Astrocyte of the cerebellum (primary cell): ENCODE data around the gene OR2M5.

Experiments
- DNase-seq: peaks from one replicate; pipeline ENCODE4 v3.0.0-alpha.2; 2011; ENCODE audit warnings: low read depth
- H3K4me3 ChIP-seq: 2 replicates; pipeline ENCODE4 v1.5.1; 2011; ENCODE audit warnings: mild to moderate bottlenecking, low read depth, low read length, moderate library complexity
- in situ Hi-C: cut with HindIII; loops from 2 replicates; pipeline ENCODE4 v1.10.0; 2017; ENCODE audit warnings: low sequenced_read_pairs
- TF ChIP-seq, protein P1 (sequence below): IDR thresholded peaks from 2 replicates; pipeline ENCODE4 v1.5.1; 2012; ENCODE audit warnings: low read length, low read depth, moderate library complexity, mild to moderate bottlenecking; ENCODE audit errors: missing control alignments

OR2M5 gene, protein sequence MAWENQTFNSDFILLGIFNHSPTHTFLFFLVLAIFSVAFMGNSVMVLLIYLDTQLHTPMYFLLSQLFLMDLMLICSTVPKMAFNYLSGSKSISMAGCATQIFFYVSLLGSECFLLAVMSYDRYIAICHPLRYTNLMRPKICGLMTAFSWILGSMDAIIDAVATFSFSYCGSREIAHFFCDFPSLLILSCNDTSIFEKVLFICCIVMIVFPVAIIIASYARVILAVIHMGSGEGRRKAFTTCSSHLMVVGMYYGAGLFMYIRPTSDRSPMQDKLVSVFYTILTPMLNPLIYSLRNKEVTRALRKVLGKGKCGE

DNA sequence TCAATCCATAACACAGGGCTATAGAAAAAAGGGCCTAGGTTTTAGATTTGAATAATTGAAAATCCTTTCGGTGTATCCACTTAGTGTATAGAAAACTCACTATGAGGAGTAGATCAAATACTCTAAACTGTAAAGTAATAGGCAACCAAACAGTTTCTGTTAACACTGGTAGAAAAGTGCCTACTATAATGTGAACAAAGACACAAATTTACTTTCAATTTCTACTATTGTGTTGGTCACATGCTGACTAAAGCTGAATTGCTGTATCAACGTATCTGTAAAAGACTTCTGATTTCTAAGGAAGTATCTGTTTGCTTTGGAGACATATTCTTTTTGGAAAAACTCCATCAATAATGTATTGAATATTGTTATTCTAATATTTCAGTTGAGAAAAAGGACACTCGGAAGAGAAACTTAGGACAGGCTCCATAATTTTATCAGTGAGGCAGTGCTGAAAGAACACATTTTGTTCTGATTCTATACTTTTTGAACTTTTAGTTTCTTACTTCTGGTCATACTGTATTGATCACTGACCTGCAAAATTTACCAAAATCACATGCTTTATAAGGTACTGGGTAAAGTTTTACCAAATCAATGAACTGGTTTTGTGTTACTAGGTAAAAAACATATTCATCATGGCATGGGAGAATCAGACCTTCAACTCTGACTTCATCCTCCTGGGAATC lies at the start of gene OR2M5:
OR2M5 (plus strand) TSS at position 636 of the 686 bp plus-strand sequence; CDS start at position 636, 0 bp downstream.
- TF ChIP-seq, protein P1, sequence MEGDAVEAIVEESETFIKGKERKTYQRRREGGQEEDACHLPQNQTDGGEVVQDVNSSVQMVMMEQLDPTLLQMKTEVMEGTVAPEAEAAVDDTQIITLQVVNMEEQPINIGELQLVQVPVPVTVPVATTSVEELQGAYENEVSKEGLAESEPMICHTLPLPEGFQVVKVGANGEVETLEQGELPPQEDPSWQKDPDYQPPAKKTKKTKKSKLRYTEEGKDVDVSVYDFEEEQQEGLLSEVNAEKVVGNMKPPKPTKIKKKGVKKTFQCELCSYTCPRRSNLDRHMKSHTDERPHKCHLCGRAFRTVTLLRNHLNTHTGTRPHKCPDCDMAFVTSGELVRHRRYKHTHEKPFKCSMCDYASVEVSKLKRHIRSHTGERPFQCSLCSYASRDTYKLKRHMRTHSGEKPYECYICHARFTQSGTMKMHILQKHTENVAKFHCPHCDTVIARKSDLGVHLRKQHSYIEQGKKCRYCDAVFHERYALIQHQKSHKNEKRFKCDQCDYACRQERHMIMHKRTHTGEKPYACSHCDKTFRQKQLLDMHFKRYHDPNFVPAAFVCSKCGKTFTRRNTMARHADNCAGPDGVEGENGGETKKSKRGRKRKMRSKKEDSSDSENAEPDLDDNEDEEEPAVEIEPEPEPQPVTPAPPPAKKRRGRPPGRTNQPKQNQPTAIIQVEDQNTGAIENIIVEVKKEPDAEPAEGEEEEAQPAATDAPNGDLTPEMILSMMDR: no peak
- in situ Hi-C loops: no loop called here
- no peak within 1 kb of the TSS for H3K4me3 ChIP-seq
- DNase-seq: no peak

- no peak for DNase-seq
- in situ Hi-C loops: no loop called here
- H3K4me3 ChIP-seq: no peak overlapping the region
- TF ChIP-seq, protein P1: no peak
These were observed 46.4 kb upstream of the OR2M5 start for GRCh38 chr1:248098529-248098928.

DNA sequence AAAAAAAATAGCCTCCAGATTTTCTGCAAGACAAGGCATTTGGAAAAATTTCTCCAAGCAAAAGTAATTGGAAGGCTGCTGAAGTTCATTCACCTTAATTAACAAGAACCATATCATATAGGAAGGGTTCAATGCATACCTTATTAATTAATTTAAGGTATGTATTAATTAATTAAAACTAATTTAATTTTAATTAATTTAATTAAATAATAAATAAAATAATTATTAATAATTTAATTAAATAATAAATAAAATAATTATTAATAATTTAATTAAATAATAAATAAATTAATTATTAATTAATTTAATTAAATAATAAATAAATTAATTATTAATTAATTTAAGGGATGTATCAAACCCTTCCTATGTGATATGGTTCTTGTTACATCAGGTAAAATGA lies 42.1 kb upstream of the OR2M5 start:
- no peak overlapping the region for H3K4me3 ChIP-seq
- DNase-seq: no peak
- TF ChIP-seq, protein P1: no peak
- in situ Hi-C loops: no loop called here

DNA sequence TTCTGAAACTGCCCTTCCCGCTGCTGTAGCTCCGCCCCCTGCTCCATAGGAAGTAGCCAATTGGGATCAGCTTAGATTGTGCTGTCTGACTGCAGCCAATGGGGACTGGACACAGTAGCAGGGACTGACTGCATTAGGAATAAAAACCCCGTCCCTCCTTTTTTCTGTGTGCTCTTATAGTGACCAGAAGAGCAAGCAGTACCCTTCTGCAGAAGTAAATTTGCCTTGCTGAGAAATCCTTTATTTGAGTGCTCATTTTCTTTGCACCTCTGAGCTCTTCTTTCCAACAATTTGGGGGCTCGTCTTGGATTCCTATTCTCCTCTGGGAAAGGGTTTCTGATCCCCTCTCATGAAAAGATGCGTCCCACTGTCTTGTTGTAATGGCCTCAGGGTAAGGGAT lies 33.8 kb upstream of the OR2M5 start:
- no peak overlapping the region for H3K4me3 ChIP-seq
- in situ Hi-C loops: no loop called here
- no peak for DNase-seq
- TF ChIP-seq, protein P1: no peak

DNA sequence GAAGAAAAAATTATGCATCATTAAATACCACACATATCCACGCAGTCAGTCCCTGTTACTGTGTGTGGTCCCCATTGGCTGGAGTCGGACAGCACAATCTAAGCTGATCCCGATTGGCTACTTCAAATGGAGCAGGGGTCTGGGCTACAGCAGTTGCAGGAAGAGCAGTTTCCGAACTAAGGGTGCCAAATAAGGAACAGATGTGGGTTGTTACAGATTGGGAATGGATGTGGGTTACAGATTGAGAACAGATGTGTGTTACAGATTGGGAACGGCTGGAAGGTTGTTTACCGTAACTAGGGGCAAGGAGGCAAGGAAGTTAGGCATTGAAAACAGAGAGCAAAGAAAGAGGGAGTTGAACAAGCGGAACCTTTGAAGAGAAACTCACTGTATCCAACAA lies 30.1 kb upstream of the OR2M5 start:
- in situ Hi-C loops: no loop called here
- no peak overlapping the region for H3K4me3 ChIP-seq
- no peak for DNase-seq
- TF ChIP-seq, protein P1: no peak

- in situ Hi-C loops: no loop called here
- no peak for DNase-seq
- TF ChIP-seq, protein P1: no peak
- H3K4me3 ChIP-seq: no peak overlapping the region
These were observed 17.3 kb upstream of the OR2M5 start for GRCh38 chr1:248127653-248128052.
